ENCODE results near the gene RRM1.
"Not testable (repeated sequence)": the region's sequence is repeated elsewhere in the genome, so short reads cannot be mapped to it uniquely, and the experiment has no call there.

GRCh38 chr11:4130219-4130618 lies 35.6 kb downstream of the RRM1 start:
- not testable (repeated sequence) for TF ChIP-seq AFF4 (CRISPR knock-in tag; IDR thresholded peaks at IDR 0.05; ENCODE audit: borderline replicate concordance)
- TF ChIP-seq, protein P1, sequence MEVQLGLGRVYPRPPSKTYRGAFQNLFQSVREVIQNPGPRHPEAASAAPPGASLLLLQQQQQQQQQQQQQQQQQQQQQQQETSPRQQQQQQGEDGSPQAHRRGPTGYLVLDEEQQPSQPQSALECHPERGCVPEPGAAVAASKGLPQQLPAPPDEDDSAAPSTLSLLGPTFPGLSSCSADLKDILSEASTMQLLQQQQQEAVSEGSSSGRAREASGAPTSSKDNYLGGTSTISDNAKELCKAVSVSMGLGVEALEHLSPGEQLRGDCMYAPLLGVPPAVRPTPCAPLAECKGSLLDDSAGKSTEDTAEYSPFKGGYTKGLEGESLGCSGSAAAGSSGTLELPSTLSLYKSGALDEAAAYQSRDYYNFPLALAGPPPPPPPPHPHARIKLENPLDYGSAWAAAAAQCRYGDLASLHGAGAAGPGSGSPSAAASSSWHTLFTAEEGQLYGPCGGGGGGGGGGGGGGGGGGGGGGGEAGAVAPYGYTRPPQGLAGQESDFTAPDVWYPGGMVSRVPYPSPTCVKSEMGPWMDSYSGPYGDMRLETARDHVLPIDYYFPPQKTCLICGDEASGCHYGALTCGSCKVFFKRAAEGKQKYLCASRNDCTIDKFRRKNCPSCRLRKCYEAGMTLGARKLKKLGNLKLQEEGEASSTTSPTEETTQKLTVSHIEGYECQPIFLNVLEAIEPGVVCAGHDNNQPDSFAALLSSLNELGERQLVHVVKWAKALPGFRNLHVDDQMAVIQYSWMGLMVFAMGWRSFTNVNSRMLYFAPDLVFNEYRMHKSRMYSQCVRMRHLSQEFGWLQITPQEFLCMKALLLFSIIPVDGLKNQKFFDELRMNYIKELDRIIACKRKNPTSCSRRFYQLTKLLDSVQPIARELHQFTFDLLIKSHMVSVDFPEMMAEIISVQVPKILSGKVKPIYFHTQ (CRISPR knock-in tag; IDR thresholded peaks at IDR 0.05) = not testable (repeated sequence)

Measured in WTC11 (cell line).